ENCODE measurements around the gene SET.

The SET gene

DNA sequence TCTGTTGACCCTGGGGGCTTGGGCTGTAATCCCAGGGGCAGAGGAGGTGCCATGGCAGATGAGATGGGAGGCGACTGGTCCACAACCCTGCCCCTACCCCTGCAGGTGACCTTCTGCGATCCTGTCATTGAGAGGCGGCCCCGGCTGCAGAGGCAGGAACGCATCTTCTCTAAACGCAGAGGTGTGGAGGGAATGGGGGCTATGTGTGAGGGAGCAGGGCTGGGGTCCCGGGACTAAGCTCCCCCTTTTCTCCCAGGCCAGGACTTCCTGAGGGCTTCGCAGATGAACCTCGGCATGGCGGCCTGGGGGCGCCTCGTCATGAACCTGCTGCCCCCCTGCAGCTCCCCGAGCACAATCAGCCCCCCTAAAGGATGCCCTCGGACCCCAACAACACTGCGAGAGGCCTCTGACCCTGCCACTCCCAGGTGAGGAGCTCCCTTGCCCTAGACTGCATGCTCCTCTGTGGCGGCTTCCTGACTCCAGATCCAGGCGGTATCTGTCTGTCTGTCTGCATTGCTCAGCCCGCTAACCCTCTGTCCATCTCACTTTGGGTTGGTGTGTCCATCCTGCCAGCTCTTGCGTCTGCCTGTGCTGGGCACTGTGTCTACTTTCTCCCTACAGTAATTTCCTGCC is 25.0 kb downstream of the SET start:
- no peaks in the 10 kb centered on the region for H3K4me1 ChIP-seq (ENCODE audit: control insufficient read depth, insufficient read depth, low read length)
- H3K9ac ChIP-seq (ENCODE audit: low read depth, low read length), result no peak overlapping the region
- no peak overlapping the region for H3K27ac ChIP-seq (ENCODE audit: low read depth, low read length)
- peaks cover 22% of the 10 kb centered on the region; the same call in 1 of the 2 replicates for H3K36me3 ChIP-seq (ENCODE audit: control insufficient read depth, insufficient read depth, low read length)
- H3K4me3 ChIP-seq (ENCODE audit: low read depth, low read length), result no peak overlapping the region
- no peaks in the 10 kb centered on the region for H3K27me3 ChIP-seq (ENCODE audit: control insufficient read depth, insufficient read depth, low read length)
- no peaks in the 10 kb centered on the region for H3K9me3 ChIP-seq (ENCODE audit: control insufficient read depth, insufficient read depth, low read length)

DNA sequence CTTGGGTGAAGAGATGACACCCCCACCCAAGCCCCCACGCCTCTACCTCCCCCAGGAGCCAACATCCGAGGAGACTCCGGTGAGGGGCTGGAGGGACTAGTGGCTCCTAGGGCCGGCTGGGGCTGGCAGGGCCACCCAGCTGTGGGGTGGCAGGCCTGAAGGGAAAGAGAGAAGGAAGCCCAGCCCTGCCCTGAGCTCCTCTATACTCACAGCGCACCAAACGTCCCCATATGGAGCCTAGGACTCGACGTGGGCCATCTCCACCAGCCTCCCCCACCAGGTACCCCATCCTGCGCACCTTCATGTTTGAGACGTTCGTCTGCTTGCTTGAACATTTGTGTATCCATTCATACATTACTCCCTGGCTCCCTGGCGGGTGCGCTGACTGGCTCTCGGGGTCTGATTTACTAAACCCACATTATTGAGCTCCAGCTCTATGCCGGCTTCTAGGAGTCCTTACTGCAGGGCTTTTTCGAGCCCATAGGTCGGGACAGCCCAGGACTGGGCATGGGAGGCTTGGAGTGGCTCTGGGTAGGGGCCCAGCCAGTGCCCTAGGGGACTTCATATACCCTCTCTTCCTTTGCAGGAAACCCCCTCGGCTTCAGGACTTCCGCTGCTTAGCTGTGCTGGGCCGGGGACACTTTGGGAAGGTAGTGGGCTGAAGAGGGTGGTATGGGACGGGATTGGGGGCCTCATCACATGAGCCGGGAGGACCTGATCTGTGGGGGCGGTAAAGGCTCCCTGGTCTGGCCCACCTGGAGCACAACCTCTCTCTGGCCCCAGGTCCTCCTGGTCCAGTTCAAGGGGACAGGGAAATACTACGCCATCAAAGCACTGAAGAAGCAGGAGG is 25.8 kb downstream of the SET start:
- H3K9ac ChIP-seq (ENCODE audit: low read depth, low read length), result no peak overlapping the region
- H3K4me1 ChIP-seq (ENCODE audit: control insufficient read depth, insufficient read depth, low read length), result no peaks in the 10 kb centered on the region
- no peak overlapping the region for H3K27ac ChIP-seq (ENCODE audit: low read depth, low read length)
- peaks cover 23% of the 10 kb centered on the region; the same call in 1 of the 2 replicates for H3K36me3 ChIP-seq (ENCODE audit: control insufficient read depth, insufficient read depth, low read length)
- H3K4me3 ChIP-seq (ENCODE audit: low read depth, low read length), result no peak overlapping the region
- no peaks in the 10 kb centered on the region for H3K27me3 ChIP-seq (ENCODE audit: control insufficient read depth, insufficient read depth, low read length)
- no peaks in the 10 kb centered on the region for H3K9me3 ChIP-seq (ENCODE audit: control insufficient read depth, insufficient read depth, low read length)

DNA sequence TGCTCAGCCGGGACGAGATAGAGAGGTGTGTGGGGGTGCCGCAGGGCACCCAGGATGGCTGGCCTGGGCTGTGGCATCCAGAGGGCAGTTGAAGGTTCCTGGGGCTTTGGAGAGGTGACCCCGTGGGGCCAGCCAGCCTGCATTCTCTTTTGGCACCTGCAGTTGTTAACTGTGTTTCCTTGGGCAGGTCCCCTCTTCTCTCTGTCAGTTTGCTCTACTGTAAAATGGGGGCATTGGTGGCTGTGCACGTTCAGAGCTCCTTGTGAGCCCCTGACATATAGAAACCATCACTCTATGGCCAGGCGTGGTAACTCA is 26.4 kb downstream of the SET start:
- Histone ChIP-seq H3K36me3 (ENCODE audit: control insufficient read depth, insufficient read depth, low read length) (peaks cover 28% of the 10 kb centered on the region), H3K4me3 (ENCODE audit: low read depth, low read length) (no peak overlapping the region), H3K9me3 (ENCODE audit: control insufficient read depth, insufficient read depth, low read length) (no peaks in the 10 kb centered on the region), H3K27me3 (ENCODE audit: control insufficient read depth, insufficient read depth, low read length) (no peaks in the 10 kb centered on the region), H3K4me1 (ENCODE audit: control insufficient read depth, insufficient read depth, low read length) (no peaks in the 10 kb centered on the region), H3K27ac (ENCODE audit: low read depth, low read length) (no peak overlapping the region), H3K9ac (ENCODE audit: low read depth, low read length) (no peak overlapping the region)

DNA sequence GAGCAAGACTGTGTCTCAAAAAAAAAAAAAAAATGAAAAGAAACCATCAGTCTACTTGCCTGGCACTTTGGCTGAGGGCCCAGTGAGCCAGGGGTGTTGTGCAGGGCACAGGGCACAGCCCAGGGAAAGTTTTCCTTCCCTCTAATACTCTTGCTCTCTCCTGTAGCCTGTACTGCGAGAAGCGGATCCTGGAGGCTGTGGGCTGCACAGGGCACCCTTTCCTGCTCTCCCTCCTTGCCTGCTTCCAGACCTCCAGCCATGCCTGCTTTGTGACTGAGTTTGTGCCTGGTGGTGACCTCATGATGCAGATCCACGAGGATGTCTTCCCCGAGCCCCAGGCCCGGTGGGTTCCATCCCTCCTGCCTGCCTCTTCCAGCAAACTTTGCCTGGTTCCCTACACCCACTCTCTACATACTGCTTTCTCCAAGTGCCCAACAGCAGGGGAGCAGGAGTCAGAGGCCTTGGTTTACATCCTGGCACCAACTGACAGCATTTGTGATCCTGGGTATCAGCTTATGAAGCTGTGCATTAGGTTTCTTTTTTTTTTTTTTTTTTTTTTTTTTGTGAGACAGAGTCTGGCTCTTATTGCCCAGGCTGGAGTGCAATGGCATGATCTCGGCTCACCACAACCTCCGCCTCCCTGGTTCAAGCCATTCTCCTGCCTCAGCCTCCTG is 27.7 kb downstream of the SET start:
- Histone ChIP-seq H3K9ac (ENCODE audit: low read depth, low read length) (no peak overlapping the region), H3K36me3 (ENCODE audit: control insufficient read depth, insufficient read depth, low read length) (peaks cover 40% of the 10 kb centered on the region), H3K4me1 (ENCODE audit: control insufficient read depth, insufficient read depth, low read length) (no peaks in the 10 kb centered on the region), H3K27me3 (ENCODE audit: control insufficient read depth, insufficient read depth, low read length) (no peaks in the 10 kb centered on the region), H3K9me3 (ENCODE audit: control insufficient read depth, insufficient read depth, low read length) (no peaks in the 10 kb centered on the region), H3K4me3 (ENCODE audit: low read depth, low read length) (no peak overlapping the region), H3K27ac (ENCODE audit: low read depth, low read length) (no peak overlapping the region)

DNA sequence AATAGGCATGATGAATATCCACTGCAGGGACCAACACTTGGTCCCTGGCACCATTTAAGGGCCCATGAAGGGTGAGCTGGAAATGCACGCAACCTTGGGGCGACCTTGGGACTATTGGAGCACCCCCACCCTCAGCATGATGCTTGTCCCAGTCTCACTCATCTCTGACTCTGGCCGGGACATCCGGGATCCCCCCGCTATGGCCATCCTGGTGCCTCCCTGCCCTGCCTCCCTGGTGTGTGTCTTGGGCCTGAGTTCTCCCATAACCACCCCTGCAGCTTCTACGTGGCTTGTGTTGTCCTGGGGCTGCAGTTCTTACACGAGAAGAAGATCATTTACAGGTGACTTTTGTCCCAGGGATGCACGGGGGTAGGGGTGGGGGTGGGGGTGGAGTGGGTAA is 29.0 kb downstream of the SET start:
- H3K9ac ChIP-seq (ENCODE audit: low read depth, low read length), result no peak overlapping the region
- H3K36me3 ChIP-seq (ENCODE audit: control insufficient read depth, insufficient read depth, low read length), result peaks cover 38% of the 10 kb centered on the region
- no peaks in the 10 kb centered on the region for H3K9me3 ChIP-seq (ENCODE audit: control insufficient read depth, insufficient read depth, low read length)
- H3K4me1 ChIP-seq (ENCODE audit: control insufficient read depth, insufficient read depth, low read length), result peaks cover 2% of the 10 kb centered on the region; the same call in 1 of the 2 replicates
- no peak overlapping the region for H3K4me3 ChIP-seq (ENCODE audit: low read depth, low read length)
- H3K27me3 ChIP-seq (ENCODE audit: control insufficient read depth, insufficient read depth, low read length), result no peaks in the 10 kb centered on the region
- no peak overlapping the region for H3K27ac ChIP-seq (ENCODE audit: low read depth, low read length)

DNA sequence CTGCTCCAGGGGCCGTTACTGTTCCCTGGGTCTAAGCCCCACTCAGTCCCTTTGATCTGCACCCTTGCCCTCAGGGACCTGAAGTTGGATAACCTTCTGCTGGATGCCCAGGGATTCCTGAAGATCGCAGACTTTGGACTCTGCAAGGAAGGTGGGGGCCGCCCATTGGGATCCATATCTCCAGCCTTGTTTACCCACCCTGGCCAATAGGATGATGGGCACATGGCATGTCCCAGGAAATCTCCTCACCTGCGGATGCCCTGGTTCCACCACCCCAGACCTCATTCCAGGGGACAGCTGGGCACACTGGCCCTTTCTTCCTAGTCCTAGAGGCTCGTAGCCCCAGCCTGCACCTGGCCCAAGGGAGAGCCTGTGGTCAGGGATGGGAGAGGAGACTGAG is 29.5 kb downstream of the SET start:
- H3K36me3 ChIP-seq (ENCODE audit: control insufficient read depth, insufficient read depth, low read length), result peaks cover 38% of the 10 kb centered on the region
- H3K27ac ChIP-seq (ENCODE audit: low read depth, low read length), result no peak overlapping the region
- no peak overlapping the region for H3K4me3 ChIP-seq (ENCODE audit: low read depth, low read length)
- H3K9ac ChIP-seq (ENCODE audit: low read depth, low read length), result no peak overlapping the region
- no peaks in the 10 kb centered on the region for H3K27me3 ChIP-seq (ENCODE audit: control insufficient read depth, insufficient read depth, low read length)
- no peaks in the 10 kb centered on the region for H3K9me3 ChIP-seq (ENCODE audit: control insufficient read depth, insufficient read depth, low read length)
- H3K4me1 ChIP-seq (ENCODE audit: control insufficient read depth, insufficient read depth, low read length), result peaks cover 2% of the 10 kb centered on the region; the same call in 1 of the 2 replicates

DNA sequence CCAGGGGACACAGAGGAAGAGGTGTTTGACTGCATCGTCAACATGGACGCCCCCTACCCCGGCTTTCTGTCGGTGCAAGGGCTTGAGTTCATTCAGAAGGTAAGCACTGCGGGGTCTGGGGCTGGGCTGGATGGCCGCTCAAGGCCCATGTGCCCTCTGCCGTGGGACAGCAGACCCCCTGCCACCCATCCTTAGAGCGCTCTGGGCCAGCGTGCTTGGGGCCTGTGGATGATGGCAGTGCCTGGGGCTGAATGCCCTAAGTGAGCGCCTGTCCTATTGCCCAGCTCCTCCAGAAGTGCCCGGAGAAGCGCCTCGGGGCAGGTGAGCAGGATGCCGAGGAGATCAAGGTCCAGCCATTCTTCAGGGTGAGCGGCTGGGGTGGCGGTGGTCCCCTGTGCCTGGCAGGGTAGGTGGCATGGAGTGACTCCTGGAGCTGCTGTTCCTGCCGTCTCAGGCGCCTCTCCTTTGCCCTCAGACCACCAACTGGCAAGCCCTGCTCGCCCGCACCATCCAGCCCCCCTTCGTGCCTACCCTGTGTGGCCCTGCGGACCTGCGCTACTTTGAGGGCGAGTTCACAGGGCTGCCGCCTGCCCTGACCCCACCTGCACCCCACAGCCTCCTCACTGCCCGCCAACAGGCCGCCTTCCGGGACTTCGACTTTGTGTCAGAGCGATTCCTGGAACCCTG is 31.0 kb downstream of the SET start:
- no peak overlapping the region for H3K4me3 ChIP-seq (ENCODE audit: low read depth, low read length)
- H3K4me1 ChIP-seq (ENCODE audit: control insufficient read depth, insufficient read depth, low read length), result peaks cover 2% of the 10 kb centered on the region; the same call in 1 of the 2 replicates
- no peaks in the 10 kb centered on the region for H3K9me3 ChIP-seq (ENCODE audit: control insufficient read depth, insufficient read depth, low read length)
- no peak overlapping the region for H3K9ac ChIP-seq (ENCODE audit: low read depth, low read length)
- H3K27ac ChIP-seq (ENCODE audit: low read depth, low read length), result no peak overlapping the region
- peaks cover 30% of the 10 kb centered on the region for H3K36me3 ChIP-seq (ENCODE audit: control insufficient read depth, insufficient read depth, low read length)
- no peaks in the 10 kb centered on the region for H3K27me3 ChIP-seq (ENCODE audit: control insufficient read depth, insufficient read depth, low read length)

DNA sequence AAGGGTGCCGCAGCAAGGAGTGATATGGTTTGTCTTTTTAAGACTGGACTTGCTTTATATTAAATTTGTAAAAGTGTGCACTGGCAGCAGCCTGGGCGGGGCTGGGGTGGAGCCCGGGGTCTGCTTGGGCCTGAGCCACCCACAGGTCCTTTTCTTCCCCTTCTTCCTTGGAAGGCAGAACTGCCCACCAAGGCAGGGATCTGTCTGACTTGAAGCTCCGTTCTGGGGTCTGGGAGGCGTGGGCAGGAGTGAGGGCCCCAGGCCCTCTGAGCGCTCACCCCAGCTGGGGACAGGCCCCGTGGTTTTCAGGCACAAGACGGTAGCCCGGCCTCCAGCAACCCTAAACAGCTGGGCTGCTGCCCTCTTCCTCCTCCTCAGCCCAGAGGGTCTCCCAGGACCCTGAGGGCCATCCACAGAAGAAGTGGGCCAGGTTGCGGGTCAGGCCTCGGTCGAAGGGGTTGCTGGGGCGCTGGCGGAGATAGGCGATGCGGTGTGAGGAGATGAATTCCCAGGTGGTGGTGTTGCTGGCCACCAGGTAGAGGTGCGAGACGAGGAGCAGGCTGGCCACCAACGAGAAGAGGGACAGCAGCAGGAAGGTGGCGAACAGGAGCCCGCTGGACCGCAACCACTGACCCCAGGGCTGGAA is 31.9 kb downstream of the SET start:
- peaks cover 4% of the 10 kb centered on the region; the same call in 1 of the 2 replicates for H3K4me1 ChIP-seq (ENCODE audit: control insufficient read depth, insufficient read depth, low read length)
- no peak overlapping the region for H3K4me3 ChIP-seq (ENCODE audit: low read depth, low read length)
- H3K36me3 ChIP-seq (ENCODE audit: control insufficient read depth, insufficient read depth, low read length), result peaks cover 25% of the 10 kb centered on the region
- no peaks in the 10 kb centered on the region for H3K27me3 ChIP-seq (ENCODE audit: control insufficient read depth, insufficient read depth, low read length)
- H3K9ac ChIP-seq (ENCODE audit: low read depth, low read length), result no peak overlapping the region
- no peak overlapping the region for H3K27ac ChIP-seq (ENCODE audit: low read depth, low read length)
- H3K9me3 ChIP-seq (ENCODE audit: control insufficient read depth, insufficient read depth, low read length), result no peaks in the 10 kb centered on the region

DNA sequence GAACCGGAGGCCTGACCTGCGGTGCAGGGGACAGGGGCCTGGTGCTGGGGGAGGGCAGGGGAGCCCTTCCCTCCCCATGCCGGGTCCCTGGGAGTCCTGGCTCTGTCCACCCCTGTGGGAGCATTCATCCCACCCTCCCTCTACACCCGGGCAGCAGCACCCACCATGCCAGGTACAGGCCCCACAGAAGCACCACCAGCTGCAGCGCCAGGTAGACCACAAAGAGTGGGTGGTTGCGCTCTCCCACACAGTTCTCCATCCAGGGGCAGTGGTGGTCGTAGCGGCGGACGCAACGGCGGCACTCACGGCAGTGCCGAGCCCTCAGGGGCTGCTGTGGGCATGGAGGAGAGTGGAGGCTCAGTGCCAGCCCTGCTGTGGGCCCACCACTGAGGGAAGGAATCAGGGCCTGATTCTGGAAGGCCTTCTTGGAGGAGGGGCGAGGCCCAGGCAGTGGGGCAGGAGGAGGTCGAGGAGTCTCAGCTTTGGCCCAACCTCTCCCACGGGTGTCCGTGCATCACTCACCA is 32.5 kb downstream of the SET start:
- Histone ChIP-seq H3K27ac (ENCODE audit: low read depth, low read length) (no peak overlapping the region), H3K27me3 (ENCODE audit: control insufficient read depth, insufficient read depth, low read length) (no peaks in the 10 kb centered on the region), H3K4me3 (ENCODE audit: low read depth, low read length) (no peak overlapping the region), H3K4me1 (ENCODE audit: control insufficient read depth, insufficient read depth, low read length) (peaks cover 4% of the 10 kb centered on the region; the same call in 1 of the 2 replicates), H3K9me3 (ENCODE audit: control insufficient read depth, insufficient read depth, low read length) (no peaks in the 10 kb centered on the region), H3K9ac (ENCODE audit: low read depth, low read length) (no peak overlapping the region), H3K36me3 (ENCODE audit: control insufficient read depth, insufficient read depth, low read length) (peaks cover 25% of the 10 kb centered on the region)

Measured in HUES48 (cell line).